Stimulated activated CD4-positive, alpha-beta T cell treated with anti-CD3 and anti-CD28 coated beads, TNF-alpha, amount 100 ng/mL, for 24 hours (primary cell): Measurements from ENCODE around the gene PADI1.

ENCODE experiments used
- DNase-seq, 3 experiments: peaks; one replicate each; pipeline ENCODE4 v3.0.0-alpha.2; 2020; ENCODE audit warnings: low read depth in 3 of 3

Gene PADI1

DNA sequence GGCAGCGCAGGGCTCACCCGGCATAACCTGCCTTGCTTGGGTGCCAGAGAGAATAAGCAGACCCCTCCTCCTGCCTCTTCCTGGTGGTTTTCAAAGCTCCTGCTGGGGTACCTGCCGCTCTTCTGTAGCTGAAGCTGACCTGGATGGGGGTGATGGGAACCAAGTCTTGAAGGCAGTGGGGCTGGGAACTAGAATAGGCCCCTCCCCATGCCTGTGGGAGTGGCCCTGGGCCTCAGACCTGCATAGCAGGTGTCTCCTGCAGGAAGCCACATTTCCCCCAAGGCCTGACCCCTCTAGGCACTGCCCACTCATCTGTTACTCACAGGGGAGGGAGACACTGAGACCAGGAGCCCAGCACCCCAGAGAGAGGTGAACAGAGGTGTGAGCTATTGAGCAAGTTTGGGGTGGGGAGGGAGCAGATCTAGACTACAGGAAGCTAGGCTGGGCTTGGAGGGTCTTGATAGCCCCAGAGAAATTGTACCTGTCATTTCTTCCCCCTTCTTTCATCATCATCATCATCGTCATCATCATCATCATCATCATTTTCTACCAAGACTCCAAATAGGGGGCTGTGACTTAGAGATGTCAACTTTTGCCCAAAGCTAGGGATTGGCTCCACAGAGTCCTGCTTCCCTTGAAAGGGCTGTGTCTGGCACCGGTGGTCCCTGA lies 10.1 kb downstream of the PADI1 start:
- no peak for DNase-seq

GRCh38 chr1:17215545-17215890 lies 10.6 kb downstream of the PADI1 start:
- DNase-seq, result no peak

- DNase-seq, result no peak
These were observed 11.2 kb downstream of the PADI1 start for GRCh38 chr1:17216078-17216477.

DNA sequence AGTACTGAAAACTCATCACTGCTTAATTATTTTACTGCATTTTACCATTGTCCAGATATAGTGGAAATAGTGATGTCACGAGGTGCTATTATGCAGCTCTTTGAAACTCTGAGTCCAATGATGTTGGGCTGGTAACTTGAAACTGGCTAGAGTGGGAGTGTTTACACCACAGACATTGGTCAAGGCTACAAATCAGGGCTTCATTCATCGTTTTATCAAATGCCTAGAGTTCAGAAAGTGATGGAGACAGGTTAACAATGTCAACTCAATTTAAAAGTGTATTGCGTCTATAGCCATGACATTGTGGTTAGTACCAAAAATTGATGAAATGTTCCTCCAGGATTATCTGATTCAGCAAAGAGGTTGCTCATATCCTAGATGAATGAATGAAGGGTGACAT lies 12.7 kb downstream of the PADI1 start:
- no peak for DNase-seq

DNA sequence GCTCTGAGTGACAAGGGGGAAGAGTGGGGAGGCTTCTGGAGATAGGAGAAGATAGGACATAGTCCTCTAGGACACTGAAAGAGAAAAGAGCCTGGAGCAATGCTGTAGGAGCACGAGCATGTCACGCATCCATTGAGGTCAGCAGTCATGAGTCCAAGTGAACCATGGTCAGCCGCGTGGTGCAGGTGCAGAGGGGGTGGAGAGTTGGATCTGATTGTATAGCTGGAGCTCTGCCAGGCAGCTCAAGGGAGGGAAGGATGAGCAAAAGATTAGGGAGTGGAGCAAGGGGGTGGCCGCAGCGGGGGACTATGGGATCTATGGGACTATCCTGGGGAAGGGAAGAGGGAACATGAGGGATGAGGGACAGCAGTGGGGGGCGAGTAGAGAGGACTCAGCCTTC lies 14.0 kb downstream of the PADI1 start:
- no peak for DNase-seq

GRCh38 chr1:17220287-17220686 lies 15.4 kb downstream of the PADI1 start:
- DNase-seq, result no peak

- no peak for DNase-seq
These were observed 17.6 kb downstream of the PADI1 start for GRCh38 chr1:17222557-17222956.

DNA sequence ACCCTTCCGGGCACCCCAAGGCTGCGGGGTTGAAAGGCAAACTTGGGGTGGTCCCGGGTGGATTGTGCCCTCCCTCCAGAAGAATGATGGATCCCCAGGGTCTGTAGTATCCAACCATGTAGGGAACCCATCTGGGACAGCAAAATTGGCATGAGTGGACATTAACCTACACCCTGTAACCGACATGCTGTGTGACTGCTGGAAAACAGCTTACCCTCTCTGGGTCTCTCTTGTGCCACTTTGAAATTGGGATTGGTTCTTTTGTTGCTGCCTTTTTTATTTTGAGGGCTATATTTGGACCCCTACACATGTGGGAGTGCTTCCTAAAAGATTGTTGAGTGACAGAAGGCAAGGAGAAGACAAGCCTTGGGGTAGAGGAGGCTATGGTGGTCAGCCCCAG lies 19.5 kb downstream of the PADI1 start:
- DNase-seq, result no peak

DNA sequence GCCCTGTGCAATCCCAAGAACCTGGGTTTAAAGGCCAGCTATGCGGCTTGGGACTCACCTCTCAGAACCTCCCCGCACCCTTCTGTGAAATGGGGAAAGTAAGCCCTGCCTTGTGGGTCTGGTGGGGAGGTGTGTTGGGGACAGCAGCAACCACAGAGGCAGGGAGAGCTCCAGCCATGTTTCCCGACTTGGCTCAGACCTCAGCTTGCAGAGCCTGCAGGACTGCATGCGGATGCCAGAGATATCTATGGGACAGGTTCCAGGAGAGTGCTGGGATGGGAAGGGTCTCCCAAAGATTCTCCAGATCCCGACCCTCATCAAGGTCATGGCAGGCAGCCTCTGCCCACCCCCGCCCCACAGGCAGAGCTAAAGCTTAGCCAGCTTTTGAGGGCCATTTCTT lies 20.2 kb downstream of the PADI1 start:
- DNase-seq, result no peak

DNA sequence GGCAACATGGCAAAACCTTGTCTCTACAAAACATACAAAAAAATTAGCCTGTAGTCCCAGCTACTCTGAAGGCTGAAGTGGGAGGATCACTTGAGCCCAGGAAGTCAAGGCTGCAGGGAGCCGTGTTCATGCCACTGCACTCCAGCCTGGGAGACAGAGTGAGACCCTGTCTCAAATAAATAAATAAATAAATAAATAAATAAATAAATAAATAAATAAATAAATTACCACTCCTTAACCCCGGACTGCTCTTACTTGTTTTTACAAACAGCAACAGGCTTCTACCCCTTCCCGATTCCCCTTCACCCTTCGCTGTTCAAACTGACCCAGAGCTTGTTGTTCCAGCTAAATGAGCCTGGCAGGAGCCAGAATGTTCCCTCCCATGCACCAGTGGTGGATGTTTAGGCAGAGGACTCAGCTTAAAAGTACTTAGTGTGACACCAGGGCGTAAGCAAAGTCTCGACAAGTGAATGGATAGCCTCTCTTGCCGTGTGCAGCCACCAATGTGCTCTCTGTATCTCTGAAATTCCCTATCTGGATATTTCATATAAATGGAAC lies 22.5 kb downstream of the PADI1 start:
- no peak for DNase-seq

DNA sequence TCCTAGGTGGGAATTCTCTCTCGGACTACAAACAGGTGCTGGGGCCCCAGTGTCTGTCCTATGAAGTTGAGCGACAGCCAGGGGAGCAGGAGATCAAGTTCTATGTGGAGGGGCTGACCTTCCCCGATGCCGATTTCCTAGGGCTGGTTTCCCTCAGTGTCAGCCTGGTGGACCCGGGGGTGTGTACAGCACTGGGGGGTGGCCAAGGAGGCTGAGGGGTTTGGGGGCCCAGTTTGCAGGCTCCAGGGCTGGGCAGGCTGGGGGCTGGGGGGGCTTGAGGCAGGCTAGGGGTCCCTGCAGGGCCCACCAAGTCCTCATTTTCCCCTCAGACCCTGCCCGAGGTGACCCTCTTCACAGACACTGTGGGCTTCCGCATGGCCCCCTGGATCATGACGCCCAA lies 23.7 kb downstream of the PADI1 start:
- DNase-seq, result no peak

DNA sequence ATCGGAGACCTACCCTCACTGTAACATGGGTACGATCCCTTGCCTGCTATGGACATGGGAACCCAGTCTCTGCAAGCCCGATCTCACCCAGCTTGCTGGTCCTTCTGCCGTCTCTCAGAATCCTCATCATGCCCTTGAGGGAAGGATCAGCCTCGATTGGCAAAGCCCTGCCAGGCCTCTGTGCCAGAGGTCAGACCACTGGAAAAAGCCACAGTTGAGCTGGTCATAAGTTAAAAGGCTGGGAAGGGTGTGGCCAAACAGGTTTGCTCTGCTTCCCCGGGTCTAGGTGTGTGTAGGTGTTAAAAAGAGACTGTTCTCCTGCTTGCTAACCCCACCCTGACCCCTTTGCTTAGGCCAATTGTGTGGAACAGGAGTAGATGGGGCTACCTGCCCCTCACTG lies 24.5 kb downstream of the PADI1 start:
- DNase-seq, result no peak

DNA sequence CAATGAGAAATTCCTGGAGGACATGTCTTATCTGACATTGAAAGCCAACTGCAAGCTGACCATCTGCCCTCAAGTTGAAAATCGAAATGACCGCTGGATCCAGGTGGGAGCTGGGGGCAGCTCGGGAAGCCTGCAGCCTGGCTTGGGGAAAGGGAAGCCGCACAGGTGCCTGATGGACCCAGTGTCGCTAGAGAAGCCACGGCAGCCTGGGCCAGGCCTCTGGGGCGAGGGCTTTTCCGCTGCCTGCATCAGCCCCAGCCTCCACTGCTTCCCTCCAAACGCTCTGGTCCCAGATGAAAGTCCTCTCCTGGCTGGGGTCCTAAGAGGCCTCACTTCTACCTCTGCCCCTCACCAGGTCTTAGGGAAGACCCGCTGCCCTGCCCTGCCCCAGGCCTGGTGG lies 25.2 kb downstream of the PADI1 start:
- no peak for DNase-seq

- DNase-seq, result no peak
These were observed 25.9 kb downstream of the PADI1 start for GRCh38 chr1:17230671-17231310.

DNA sequence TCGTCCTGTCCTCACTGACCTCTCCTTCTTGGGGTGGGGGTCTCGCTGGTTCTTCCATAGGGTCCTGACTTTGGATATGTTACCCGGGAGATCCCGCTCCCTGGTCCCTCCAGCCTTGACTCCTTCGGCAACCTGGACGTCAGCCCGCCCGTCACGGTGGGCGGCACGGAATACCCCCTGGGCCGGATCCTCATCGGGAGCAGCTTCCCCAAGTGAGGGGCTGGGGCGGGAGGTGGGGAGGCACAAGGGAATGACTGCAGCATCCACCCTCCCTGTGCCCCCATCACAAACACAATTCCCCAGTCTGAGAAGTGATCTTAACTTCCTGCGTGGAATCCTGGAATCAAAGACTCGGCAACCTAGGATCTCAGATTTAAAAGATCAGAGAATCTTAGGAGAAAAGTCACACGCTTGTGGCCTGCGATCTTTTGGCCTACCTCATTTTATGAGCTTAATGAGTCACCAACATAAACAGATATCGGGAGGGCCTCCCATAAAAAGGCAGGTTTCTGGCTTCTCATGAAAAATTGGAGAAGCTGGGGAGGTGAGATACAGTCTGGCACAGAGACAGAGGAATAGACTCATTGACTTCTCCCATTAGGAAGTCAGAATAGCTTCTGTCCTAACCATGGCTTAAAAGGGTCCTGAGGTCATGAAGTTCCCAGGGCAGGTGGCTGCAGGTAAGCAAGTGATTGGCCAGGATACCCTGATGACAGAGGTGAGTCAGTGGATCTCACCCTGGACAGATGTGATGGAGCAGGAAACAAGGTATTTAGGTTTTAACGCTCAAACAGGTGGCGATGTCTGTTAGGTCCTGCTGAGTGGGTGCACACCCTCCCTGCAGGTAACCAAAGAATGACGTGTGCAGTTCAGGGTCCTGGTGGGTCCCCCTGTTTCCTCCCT lies 28.1 kb downstream of the PADI1 start:
- no peak for DNase-seq

GRCh38 chr1:17233675-17234320 lies 28.9 kb downstream of the PADI1 start:
- DNase-seq, result no peak

GRCh38 chr1:17234405-17234804 lies 29.5 kb downstream of the PADI1 start:
- no peak for DNase-seq

DNA sequence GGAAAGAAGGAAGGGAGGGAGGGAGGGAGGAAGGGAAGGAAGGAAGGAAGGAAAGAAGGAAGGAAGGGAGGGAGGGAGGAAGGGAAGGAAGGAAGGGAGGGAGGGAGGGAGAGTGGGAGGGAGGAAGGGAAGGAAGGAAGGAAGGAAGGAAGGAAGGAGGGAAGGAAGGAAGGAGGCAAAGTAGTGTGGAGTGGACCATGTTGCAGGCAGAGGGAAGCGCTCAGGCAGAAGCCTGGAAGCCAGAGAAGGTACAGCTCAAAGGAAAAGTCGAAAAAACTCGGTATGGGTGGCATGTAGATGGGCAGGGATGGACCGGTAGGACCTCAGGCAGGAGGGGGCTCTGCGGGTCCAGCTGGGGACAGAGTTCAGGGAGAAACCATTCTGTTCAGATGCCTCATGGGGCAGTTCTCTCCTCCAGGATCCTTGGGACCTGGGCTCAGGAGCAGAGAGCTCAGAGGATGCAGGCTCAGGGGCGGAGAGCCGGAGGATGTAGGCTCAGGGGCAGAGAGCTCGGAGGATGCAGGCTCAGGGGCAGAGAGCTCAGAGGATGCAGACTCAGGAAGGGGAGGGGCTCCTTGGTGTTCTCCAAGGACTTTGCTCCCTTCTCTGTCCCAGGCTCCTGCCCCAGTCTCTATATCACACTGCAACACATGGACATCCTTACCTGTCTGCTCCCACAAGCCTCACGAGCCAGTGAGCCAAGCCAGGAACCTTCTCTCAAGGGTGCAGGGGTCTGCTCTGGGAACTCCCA lies 30.4 kb downstream of the PADI1 start:
- no peak for DNase-seq

- DNase-seq, result peak; percentile 75 to 87 (median 85)
These were observed 32.0 kb downstream of the PADI1 start for GRCh38 chr1:17236779-17237560.

GRCh38 chr1:17237561-17237903 lies 32.6 kb downstream of the PADI1 start:
- no peak for DNase-seq

DNA sequence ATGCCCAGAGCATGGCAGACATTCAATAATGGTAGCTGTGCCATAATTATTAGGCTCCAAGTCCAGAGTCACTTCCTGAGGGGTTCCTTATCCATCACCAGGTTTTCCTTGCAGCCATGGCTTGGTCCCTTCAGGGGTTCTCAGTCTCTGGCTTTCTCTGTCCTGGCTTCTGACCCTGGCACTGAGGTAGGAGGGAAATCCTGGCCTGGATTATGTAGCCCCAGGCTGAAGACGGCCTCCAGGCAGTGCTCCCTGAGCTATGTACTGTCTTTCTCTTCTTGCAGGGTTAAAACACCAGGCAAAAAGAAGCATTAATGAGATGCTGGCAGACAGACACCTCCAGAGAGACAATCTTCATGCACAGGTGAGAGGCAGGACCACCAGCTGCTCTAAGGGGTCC lies 34.5 kb downstream of the PADI1 start:
- DNase-seq, result peak in 1 of 3 experiments; percentile 7
